Neural progenitor cell (in vitro differentiated cells): ENCODE results near the gene WDR75. TPM values are rescaled to one million over a fixed set of nuclear protein-coding genes. Genes with fewer than 3 reads are reported as not detected.

Source experiments
- DNase-seq: peaks from one replicate; pipeline ENCODE4 v3.0.0-alpha.2; 2016; ENCODE audit warnings: low spot score
- H2AFZ ChIP-seq: fragments of 200-600 bp; sonication (generic); replicated peaks from 2 replicates; pipeline ENCODE4 v1.6.1; 2016; ENCODE audit warnings: antibody characterized with exemption
- H3F3A ChIP-seq: fragments of 200-600 bp; sonication (generic); 2 replicates; pipeline ENCODE4 v1.6.1; 2016; ENCODE audit warnings: antibody characterized with exemption, low read depth
- H3K27ac ChIP-seq: fragments of 200-600 bp; sonication (generic); 2 replicates; pipeline ENCODE4 v1.5.1; 2016; ENCODE audit warnings: mild to moderate bottlenecking
- H3K27me3 ChIP-seq: fragments of 200-600 bp; sonication (generic); 2 replicates; pipeline ENCODE4 v1.6.1; 2016; ENCODE audit warnings: mild to moderate bottlenecking, moderate library complexity
- H3K36me3 ChIP-seq: fragments of 200-600 bp; sonication (generic); 2 replicates; pipeline ENCODE4 v1.5.1; 2016
- H3K4me1 ChIP-seq: fragments of 200-600 bp; sonication (generic); 2 replicates; pipeline ENCODE4 v1.6.1; 2016; ENCODE audit warnings: mixed run types
- H3K4me2 ChIP-seq: fragments of 200-600 bp; sonication (generic); 2 replicates; pipeline ENCODE4 v1.6.1; 2016
- H3K4me3 ChIP-seq: fragments of 200-600 bp; sonication (generic); 2 replicates; pipeline ENCODE4 v1.5.1; 2016
- H3K79me2 ChIP-seq: fragments of 200-600 bp; sonication (generic); 2 replicates; pipeline ENCODE4 v1.6.1; 2016; ENCODE audit warnings: low read depth
- H3K9ac ChIP-seq: fragments of 200-600 bp; sonication (generic); 2 replicates; pipeline ENCODE4 v1.6.1; 2016
- H3K9me3 ChIP-seq: fragments of 200-600 bp; sonication (generic); 2 replicates; pipeline ENCODE4 v1.5.1; 2016; ENCODE audit warnings: low read depth
- H4K20me1 ChIP-seq: fragments of 200-600 bp; sonication (generic); 2 replicates; pipeline ENCODE4 v1.6.1; 2016; ENCODE audit warnings: low read depth
- H3K27ac Mint-ChIP-seq: 3 replicates; pipeline ENCODE4 v1.8.0; 2021; ENCODE audit warnings: mixed read lengths
- H3K27me3 Mint-ChIP-seq: 2 replicates; pipeline ENCODE4 v1.8.0; 2022; ENCODE audit warnings: low read depth, mild to moderate bottlenecking, inconsistent platforms, moderate library complexity, mixed read lengths; ENCODE audit not compliant: insufficient read depth
- H3K36me3 Mint-ChIP-seq: 3 replicates; pipeline ENCODE4 v1.8.0; 2021; ENCODE audit warnings: mixed read lengths
- H3K4me1 Mint-ChIP-seq: 3 replicates; pipeline ENCODE4 v1.8.0; 2021; ENCODE audit warnings: mixed read lengths
- H3K4me3 Mint-ChIP-seq: 3 replicates; pipeline ENCODE4 v1.8.0; 2021; ENCODE audit warnings: mild to moderate bottlenecking, moderate library complexity, mixed read lengths
- H3K9me3 Mint-ChIP-seq: 3 replicates; pipeline ENCODE4 v1.8.0; 2020; ENCODE audit warnings: mixed read lengths
- EZH2 ChIP-seq: fragments of 200-600 bp; sonication (generic); IDR thresholded peaks from 2 replicates; pipeline ENCODE4 v1.6.1; 2017; ENCODE audit warnings: antibody characterized with exemption, mild to moderate bottlenecking, moderate library complexity
- EZH2phosphoT487 ChIP-seq: fragments of 200-600 bp; sonication (generic); IDR thresholded peaks from 2 replicates; pipeline ENCODE4 v1.6.1; 2017; ENCODE audit warnings: antibody characterized with exemption
- total RNA-seq: library from RNA; depleted of rRNA; stranded (reverse); fragments of >200 nt; gene quantifications from 2 replicates; pipeline ENCODE4 v1.2.3, GENCODE V29; 2015; ENCODE audit warnings: low replicate concordance
- TF ChIP-seq, protein P1 (sequence below): fragments of 200-600 bp; sonication (generic); IDR thresholded peaks from 2 replicates; pipeline ENCODE4 v1.5.1; 2017; ENCODE audit warnings: antibody characterized with exemption, mild to moderate bottlenecking

The WDR75 gene
- total RNA-seq, 1 donor from 2014 or later: 121 TPM

GRCh38 chr2:189504238-189504637, 63.0 kb downstream of the WDR75 start:
- H3K9me3 ChIP-seq: no peaks in the 10 kb centered on the region
- no peak overlapping the region for H3K27ac ChIP-seq
- H3K36me3 ChIP-seq: no peaks in the 10 kb centered on the region
- peaks cover 6% of the 10 kb centered on the region for H3K4me1 ChIP-seq
- no peaks in the 10 kb centered on the region for H3K79me2 ChIP-seq
- TF ChIP-seq EZH2 (no peak), EZH2phosphoT487 (no peak)
- TF ChIP-seq, protein P1, sequence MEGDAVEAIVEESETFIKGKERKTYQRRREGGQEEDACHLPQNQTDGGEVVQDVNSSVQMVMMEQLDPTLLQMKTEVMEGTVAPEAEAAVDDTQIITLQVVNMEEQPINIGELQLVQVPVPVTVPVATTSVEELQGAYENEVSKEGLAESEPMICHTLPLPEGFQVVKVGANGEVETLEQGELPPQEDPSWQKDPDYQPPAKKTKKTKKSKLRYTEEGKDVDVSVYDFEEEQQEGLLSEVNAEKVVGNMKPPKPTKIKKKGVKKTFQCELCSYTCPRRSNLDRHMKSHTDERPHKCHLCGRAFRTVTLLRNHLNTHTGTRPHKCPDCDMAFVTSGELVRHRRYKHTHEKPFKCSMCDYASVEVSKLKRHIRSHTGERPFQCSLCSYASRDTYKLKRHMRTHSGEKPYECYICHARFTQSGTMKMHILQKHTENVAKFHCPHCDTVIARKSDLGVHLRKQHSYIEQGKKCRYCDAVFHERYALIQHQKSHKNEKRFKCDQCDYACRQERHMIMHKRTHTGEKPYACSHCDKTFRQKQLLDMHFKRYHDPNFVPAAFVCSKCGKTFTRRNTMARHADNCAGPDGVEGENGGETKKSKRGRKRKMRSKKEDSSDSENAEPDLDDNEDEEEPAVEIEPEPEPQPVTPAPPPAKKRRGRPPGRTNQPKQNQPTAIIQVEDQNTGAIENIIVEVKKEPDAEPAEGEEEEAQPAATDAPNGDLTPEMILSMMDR: no peak
- no peak for DNase-seq
- H3K4me1 Mint-ChIP-seq: no peaks in the 10 kb centered on the region
- H3K9ac ChIP-seq: no peak overlapping the region
- H4K20me1 ChIP-seq: no peaks in the 10 kb centered on the region
- no peaks in the 10 kb centered on the region for H3K36me3 Mint-ChIP-seq
- H3F3A ChIP-seq: no peaks in the 10 kb centered on the region
- H3K9me3 Mint-ChIP-seq: no peaks in the 10 kb centered on the region
- H2AFZ ChIP-seq: no peak overlapping the region
- no peaks in the 10 kb centered on the region for H3K27me3 ChIP-seq
- H3K4me3 ChIP-seq: no peak overlapping the region
- peaks cover 2% of the 10 kb centered on the region for H3K27me3 Mint-ChIP-seq
- H3K4me3 Mint-ChIP-seq: no peak overlapping the region
- H3K27ac Mint-ChIP-seq: no peak overlapping the region
- H3K4me2 ChIP-seq: no peak overlapping the region

- Mint-ChIP-seq H3K9me3 (no peaks in the 10 kb centered on the region), H3K4me3 (no peak overlapping the region), H3K27ac (no peak overlapping the region), H3K27me3 (peaks cover 2% of the 10 kb centered on the region), H3K4me1 (no peaks in the 10 kb centered on the region), H3K36me3 (no peaks in the 10 kb centered on the region)
- H3K79me2 ChIP-seq: no peaks in the 10 kb centered on the region
- H3K4me1 ChIP-seq: peaks cover 6% of the 10 kb centered on the region
- H3K4me2 ChIP-seq: no peak overlapping the region
- no peaks in the 10 kb centered on the region for H4K20me1 ChIP-seq
- peak overlapping the region; percentile 26 for H2AFZ ChIP-seq
- H3K27me3 ChIP-seq: no peaks in the 10 kb centered on the region
- no peaks in the 10 kb centered on the region for H3K9me3 ChIP-seq
- H3K27ac ChIP-seq: no peak overlapping the region
- no peak for DNase-seq
- no peaks in the 10 kb centered on the region for H3K36me3 ChIP-seq
- no peak overlapping the region for H3K9ac ChIP-seq
- TF ChIP-seq EZH2phosphoT487 (no peak), EZH2 (no peak)
- TF ChIP-seq, protein P1: no peak
- no peaks in the 10 kb centered on the region for H3F3A ChIP-seq
- H3K4me3 ChIP-seq: no peak overlapping the region
Observed at GRCh38 chr2:189505492-189505891, 64.2 kb downstream of the WDR75 start.

DNA sequence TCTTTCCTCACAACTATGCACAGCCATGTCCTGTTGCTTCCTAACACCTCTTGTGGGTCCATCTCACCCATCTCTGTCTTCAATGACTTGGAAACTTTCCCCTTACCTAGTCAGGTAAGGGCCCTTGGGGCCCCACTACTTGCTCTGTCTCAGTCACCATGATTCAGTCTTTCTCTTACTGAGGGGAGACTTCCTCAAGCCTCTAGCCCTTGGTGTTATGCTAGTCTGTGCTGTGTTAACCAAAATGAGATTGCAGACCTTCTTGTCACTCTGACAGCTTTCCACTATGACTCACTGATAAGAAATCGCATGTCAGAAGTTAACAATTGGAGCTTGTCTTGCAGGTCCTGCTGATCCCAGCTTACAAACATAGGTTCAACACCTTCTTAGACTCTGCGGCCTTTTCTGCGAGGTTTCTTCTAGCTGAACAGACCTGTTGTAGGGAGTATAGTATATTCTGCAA, 65.3 kb downstream of the WDR75 start:
- no peak overlapping the region for H3K9ac ChIP-seq
- no peak overlapping the region for H3K27ac ChIP-seq
- DNase-seq: no peak

More for the DNA sequence above, 65.3 kb downstream of the WDR75 start:
- Histone ChIP-seq H3K9me3 (no peaks in the 10 kb centered on the region), H3K4me2 (no peak overlapping the region), H3K79me2 (no peaks in the 10 kb centered on the region), H3K4me3 (no peak overlapping the region), H3K27me3 (no peaks in the 10 kb centered on the region), H3F3A (no peaks in the 10 kb centered on the region), H4K20me1 (no peaks in the 10 kb centered on the region), H3K36me3 (no peaks in the 10 kb centered on the region), H2AFZ (no peak overlapping the region), H3K4me1 (peaks cover 6% of the 10 kb centered on the region)
- no peak for TF ChIP-seq EZH2
- TF ChIP-seq, protein P1: no peak
- no peak for TF ChIP-seq EZH2phosphoT487
- Mint-ChIP-seq H3K27ac (no peak overlapping the region), H3K36me3 (no peaks in the 10 kb centered on the region), H3K4me1 (no peaks in the 10 kb centered on the region), H3K9me3 (no peaks in the 10 kb centered on the region), H3K27me3 (peaks cover 2% of the 10 kb centered on the region), H3K4me3 (no peak overlapping the region)
